Stomach smooth muscle (tissue), 2 donors: ENCODE results near the gene TTLL5.
"Not testable (repeated sequence)": the region's sequence is repeated elsewhere in the genome, so short reads cannot be mapped to it uniquely, and the experiment has no call there.

Experiments used
- H3K27ac ChIP-seq: one replicate; pipeline ENCODE4 v1.7.0; 2013; ENCODE audit warnings: mild to moderate bottlenecking, low read length, inconsistent platforms
- H3K27me3 ChIP-seq, 2 donors: one replicate each; pipeline ENCODE4 v1.7.0; 2013; ENCODE audit warnings: low read length in 2 of 2; ENCODE audit not compliant: insufficient read depth in 2 of 2, control insufficient read depth in 1 of 2
- H3K36me3 ChIP-seq, 2 donors: one replicate each; pipeline ENCODE4 v1.7.0; 2013; ENCODE audit warnings: low read length in 2 of 2; ENCODE audit not compliant: control insufficient read depth in 2 of 2, insufficient read depth in 2 of 2
- H3K4me1 ChIP-seq: one replicate; pipeline ENCODE4 v1.7.0; 2013; ENCODE audit warnings: low read length; ENCODE audit not compliant: control insufficient read depth, insufficient read depth
- H3K4me3 ChIP-seq, 2 donors: one replicate each; pipeline ENCODE4 v1.7.0; 2013; ENCODE audit warnings: low read length in 2 of 2
- H3K9ac ChIP-seq, 2 donors: one replicate each; pipeline ENCODE4 v1.7.0; 2013; ENCODE audit warnings: low read length in 2 of 2, mild to moderate bottlenecking in 1 of 2
- H3K9me3 ChIP-seq, 2 donors: one replicate each; pipeline ENCODE4 v1.7.0; 2013; ENCODE audit warnings: low read length in 2 of 2; ENCODE audit not compliant: control insufficient read depth in 2 of 2
- donor health status: healthy.
- donor health status: Pancreatic carcinoma.

The TTLL5 gene

GRCh38 chr14:75667099-75667765 lies 6.2 kb downstream of the TTLL5 start:
- Histone ChIP-seq H3K4me1 (no peaks in the 10 kb centered on the region), H3K27ac (no peak overlapping the region), H3K36me3 (peaks cover 3 to 4% of the 10 kb centered on the region in 2 donors), H3K9me3 (no peaks in the 10 kb centered on the region), H3K9ac (no peak overlapping the region), H3K4me3 (no peak overlapping the region), H3K27me3 (no peaks in the 10 kb centered on the region)

DNA sequence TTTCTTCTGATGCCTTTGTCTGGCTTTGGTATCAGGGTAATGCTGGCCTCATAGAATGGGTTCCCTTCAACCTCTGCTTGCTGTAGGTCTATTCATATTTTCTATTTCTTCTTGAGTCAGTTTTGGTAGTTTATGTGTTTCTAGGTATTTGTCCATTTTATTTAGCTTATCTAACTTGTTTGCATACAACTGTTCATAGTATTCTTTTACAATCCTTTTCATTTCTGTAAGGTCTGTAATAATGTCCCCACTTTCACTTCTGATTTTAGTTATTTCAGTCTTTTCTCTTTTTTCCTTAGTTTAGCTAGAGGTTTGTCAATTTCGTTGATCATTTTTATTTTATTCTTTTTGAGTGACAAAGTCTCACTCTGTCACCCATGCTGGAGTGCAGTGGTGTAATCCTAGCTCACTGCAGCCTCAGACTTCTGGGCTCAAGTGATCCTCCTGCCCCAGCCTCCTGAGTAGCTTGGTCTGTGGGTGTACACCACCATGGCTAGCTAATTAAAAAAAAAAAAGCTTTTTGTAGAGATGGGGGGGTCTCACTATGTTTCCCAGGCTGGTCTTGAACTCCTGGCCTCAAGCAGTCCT lies 11.7 kb downstream of the TTLL5 start:
- Histone ChIP-seq H3K9me3 (no peaks in the 10 kb centered on the region), H3K36me3 (peaks cover 3 to 4% of the 10 kb centered on the region in 2 donors), H3K27ac (no peak overlapping the region), H3K9ac (no peak overlapping the region), H3K4me1 (no peaks in the 10 kb centered on the region), H3K4me3 (no peak overlapping the region), H3K27me3 (no peaks in the 10 kb centered on the region)

- H3K9ac ChIP-seq: no peak overlapping the region
- H3K27ac ChIP-seq: no peak overlapping the region
- H3K9me3 ChIP-seq: no peaks in the 10 kb centered on the region
- H3K4me3 ChIP-seq: no peak overlapping the region
- H3K27me3 ChIP-seq: no peaks in the 10 kb centered on the region
- peaks cover 3 to 4% of the 10 kb centered on the region in 2 donors for H3K36me3 ChIP-seq
- no peaks in the 10 kb centered on the region for H3K4me1 ChIP-seq
Measured at GRCh38 chr14:75673345-75674035, 12.4 kb downstream of the TTLL5 start.

GRCh38 chr14:75675265-75675960 lies 14.4 kb downstream of the TTLL5 start:
- H3K4me3 ChIP-seq: no peak overlapping the region
- H3K27ac ChIP-seq: no peak overlapping the region
- no peaks in the 10 kb centered on the region for H3K9me3 ChIP-seq
- H3K9ac ChIP-seq: no peak overlapping the region
- no peaks in the 10 kb centered on the region for H3K4me1 ChIP-seq
- H3K36me3 ChIP-seq: peaks cover 0 to 4% of the 10 kb centered on the region in 2 donors
- H3K27me3 ChIP-seq: no peaks in the 10 kb centered on the region

DNA sequence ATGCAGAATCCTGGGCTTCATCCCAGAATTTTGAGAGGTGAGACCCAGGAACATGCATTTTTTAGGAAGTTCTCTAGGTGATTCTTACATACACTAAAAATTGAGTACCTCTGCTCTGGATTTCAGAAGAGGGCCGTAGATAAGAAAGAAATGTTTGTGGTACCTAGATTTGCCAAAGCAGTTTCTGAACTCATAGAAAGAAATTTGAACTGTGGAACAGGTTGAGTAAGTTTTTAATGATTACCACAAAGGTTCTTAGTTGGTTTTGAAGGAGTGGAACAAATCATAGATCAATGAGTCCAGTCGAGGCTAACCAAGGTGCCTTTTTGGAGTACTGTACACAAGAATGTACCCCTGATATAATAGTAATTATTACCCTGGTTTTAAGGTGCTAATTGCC lies 24.9 kb downstream of the TTLL5 start:
- H3K36me3 ChIP-seq: peaks cover 17 to 19% of the 10 kb centered on the region in 2 donors
- H3K27me3 ChIP-seq: no peaks in the 10 kb centered on the region
- H3K9me3 ChIP-seq: no peaks in the 10 kb centered on the region
- H3K4me3 ChIP-seq: no peak overlapping the region
- no peaks in the 10 kb centered on the region for H3K4me1 ChIP-seq
- H3K27ac ChIP-seq: no peak overlapping the region
- H3K9ac ChIP-seq: no peak overlapping the region

- no peaks in the 10 kb centered on the region for H3K9me3 ChIP-seq
- no peak overlapping the region for H3K9ac ChIP-seq
- no peaks in the 10 kb centered on the region for H3K4me1 ChIP-seq
- peaks cover 16% of the 10 kb centered on the region in 2 donors for H3K36me3 ChIP-seq
- H3K27ac ChIP-seq: no peak overlapping the region
- H3K4me3 ChIP-seq: no peak overlapping the region
- no peaks in the 10 kb centered on the region for H3K27me3 ChIP-seq
Measured at GRCh38 chr14:75689012-75689411, 28.0 kb downstream of the TTLL5 start.

- H3K9me3 ChIP-seq: no peaks in the 10 kb centered on the region
- no peaks in the 10 kb centered on the region for H3K4me1 ChIP-seq
- H3K36me3 ChIP-seq: peaks cover 14 to 15% of the 10 kb centered on the region in 2 donors
- no peaks in the 10 kb centered on the region for H3K27me3 ChIP-seq
- H3K27ac ChIP-seq: no peak overlapping the region
- H3K4me3 ChIP-seq: no peak overlapping the region
- no peak overlapping the region for H3K9ac ChIP-seq
Measured at GRCh38 chr14:75690010-75690409, 29.0 kb downstream of the TTLL5 start.

DNA sequence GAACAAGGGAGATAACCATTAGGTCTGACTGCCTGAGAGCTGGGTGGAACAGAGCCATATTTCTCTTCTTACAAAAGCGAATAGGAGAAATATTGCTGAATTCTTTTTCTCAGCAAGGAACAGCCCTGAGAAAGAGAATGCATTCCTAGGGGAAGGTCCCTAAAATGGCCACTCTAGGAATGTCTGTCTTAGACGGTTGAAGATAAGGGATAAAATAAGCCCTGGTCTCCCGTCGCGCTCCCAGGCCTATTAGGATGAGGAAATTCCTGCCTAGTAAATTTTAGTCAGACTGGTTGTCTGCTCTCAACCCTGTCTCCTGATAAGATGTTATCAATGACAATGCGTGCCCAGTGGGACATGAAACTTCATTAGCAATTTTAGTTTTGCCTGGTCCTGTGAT lies 34.0 kb downstream of the TTLL5 start:
- not testable (repeated sequence) for H3K27me3 ChIP-seq, H3K4me3 ChIP-seq, H3K9me3 ChIP-seq, H3K27ac ChIP-seq, H3K9ac ChIP-seq, H3K4me1 ChIP-seq
- peaks cover 20 to 21% of the 10 kb centered on the region in 2 donors for H3K36me3 ChIP-seq

GRCh38 chr14:75697386-75697785 lies 36.3 kb downstream of the TTLL5 start:
- Histone ChIP-seq H3K27me3 (no peaks in the 10 kb centered on the region), H3K36me3 (peaks cover 7 to 9% of the 10 kb centered on the region in 2 donors), H3K27ac (no peak overlapping the region), H3K4me1 (peaks cover 6% of the 10 kb centered on the region), H3K4me3 (no peak overlapping the region), H3K9me3 (no peaks in the 10 kb centered on the region), H3K9ac (no peak overlapping the region)

- Histone ChIP-seq H3K36me3 (peaks cover 7 to 9% of the 10 kb centered on the region in 2 donors), H3K9ac (no peak overlapping the region), H3K27ac (no peak overlapping the region), H3K4me1 (peaks cover 11% of the 10 kb centered on the region), H3K9me3 (no peaks in the 10 kb centered on the region), H3K27me3 (no peaks in the 10 kb centered on the region), H3K4me3 (no peak overlapping the region)
Measured at GRCh38 chr14:75697918-75698317, 36.9 kb downstream of the TTLL5 start.
